ENCODE measurements around the gene RBM19. TPM values are rescaled to one million over a fixed set of nuclear protein-coding genes. Genes with fewer than 3 reads are reported as not detected.

Gene RBM19
- polyA plus RNA-seq (2013), result 30.8 TPM

GRCh38 chr12:113965951-113966797 is at the start of gene RBM19:
TSS of gene RBM19 (minus strand) at chr12:113966325. CDS start at chr12:113966227, 98 bp downstream.
- Histone ChIP-seq H3K4me1 (ENCODE audit: control extremely low read depth in 1 of 4, control insufficient read depth in 4 of 4, insufficient read depth in 4 of 4, low read length in 3 of 4) (peaks cover 7 to 22% (median 18%) of the 10 kb centered on the region in 4 experiments), H3K36me3 (ENCODE audit: control insufficient read depth in 4 of 4, insufficient read depth in 4 of 4, low read length in 3 of 4) (peaks cover 3 to 21% (median 10%) of the 10 kb centered on the region in 4 experiments), H3K27me3 (replicated peaks in 2 of 5; ENCODE audit: control insufficient read depth in 4 of 5, insufficient read depth in 5 of 5, low read length in 4 of 5) (peaks cover 0 to 3% (median 0%) of the 10 kb centered on the region in 5 experiments), H3K9me3 (ENCODE audit: control extremely low read depth in 1 of 5, control insufficient read depth in 4 of 5, insufficient read depth in 2 of 5, low read depth in 1 of 5, low read length in 4 of 5) (no peaks in the 10 kb centered on the region), H3K4me3 (ENCODE audit: control insufficient read depth in 1 of 7, extremely low read depth in 1 of 7, insufficient read depth in 4 of 7, low read depth in 2 of 7, low read length in 6 of 7) (peak within 1 kb of the TSS; percentile 70 to 98 (median 96)), H3K27ac (ENCODE audit: insufficient read depth in 1 of 2, low read depth in 1 of 2, low read length in 2 of 2, poor library complexity in 1 of 2, severe bottlenecking in 2 of 2) (peak within 1 kb of the TSS; percentile 35 to 80)
- 0% methylated on average over 40 of the region's 46 CpGs for WGBS (ENCODE audit: insufficient coverage)
- DNase-seq, result peak; percentile 96 to 99 (median 97)
- ChIA-PET CTCF (interaction anchor here (0.9 to 3.8 kb wide), 6 partner anchors 11 to 543 kb away, joined by 3 to 13 read pairs (median 5); no protein-coding TSS in a partner anchor), POLR2A (interaction anchor here (0.5 kb wide), 1 partner anchor 419 kb away, joined by 3 read pairs; no protein-coding TSS in a partner anchor)

DNA sequence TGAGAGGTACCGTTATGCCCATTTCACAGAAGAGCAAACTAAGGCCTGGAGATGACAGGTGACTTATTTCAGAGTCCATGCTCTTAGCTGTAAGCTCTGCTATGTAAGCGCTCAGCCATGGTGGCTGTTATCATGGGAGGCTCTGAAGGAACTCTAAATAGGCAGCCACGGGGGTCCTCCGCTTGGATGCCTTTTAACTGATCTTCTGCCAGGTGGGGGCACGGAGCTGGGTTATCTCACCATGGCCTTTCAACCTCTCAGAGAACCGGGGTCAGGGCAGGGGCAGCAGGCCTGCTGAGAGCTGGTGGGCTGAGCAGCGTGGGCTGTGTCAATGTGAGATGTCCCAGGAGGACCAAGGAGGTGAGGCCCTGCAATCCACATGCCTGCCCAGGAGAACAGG is 49.7 kb upstream of the RBM19 start:
- no peaks in the 10 kb centered on the region for H3K9me3 ChIP-seq (ENCODE audit: control extremely low read depth in 1 of 5, control insufficient read depth in 4 of 5, insufficient read depth in 2 of 5, low read depth in 1 of 5, low read length in 4 of 5)
- H3K4me1 ChIP-seq (ENCODE audit: control extremely low read depth in 1 of 4, control insufficient read depth in 4 of 4, insufficient read depth in 4 of 4, low read length in 3 of 4), result no peaks in the 10 kb centered on the region
- no peaks in the 10 kb centered on the region for H3K36me3 ChIP-seq (ENCODE audit: control insufficient read depth in 4 of 4, insufficient read depth in 4 of 4, low read length in 3 of 4)
- 43% methylated on average over 7 of the region's 7 CpGs for WGBS (ENCODE audit: insufficient coverage)
- ChIA-PET CTCF (no interaction called here), POLR2A (no interaction called here)
- H3K27me3 ChIP-seq (replicated peaks in 2 of 5; ENCODE audit: control insufficient read depth in 4 of 5, insufficient read depth in 5 of 5, low read length in 4 of 5), result peaks cover 0 to 38% (median 14%) of the 10 kb centered on the region in 5 experiments
- H3K27ac ChIP-seq (ENCODE audit: insufficient read depth in 1 of 2, low read depth in 1 of 2, low read length in 2 of 2, poor library complexity in 1 of 2, severe bottlenecking in 2 of 2), result no peak overlapping the region
- H3K4me3 ChIP-seq (ENCODE audit: control insufficient read depth in 1 of 7, extremely low read depth in 1 of 7, insufficient read depth in 4 of 7, low read depth in 2 of 7, low read length in 6 of 7), result no peak overlapping the region
- no peak for DNase-seq

DNA sequence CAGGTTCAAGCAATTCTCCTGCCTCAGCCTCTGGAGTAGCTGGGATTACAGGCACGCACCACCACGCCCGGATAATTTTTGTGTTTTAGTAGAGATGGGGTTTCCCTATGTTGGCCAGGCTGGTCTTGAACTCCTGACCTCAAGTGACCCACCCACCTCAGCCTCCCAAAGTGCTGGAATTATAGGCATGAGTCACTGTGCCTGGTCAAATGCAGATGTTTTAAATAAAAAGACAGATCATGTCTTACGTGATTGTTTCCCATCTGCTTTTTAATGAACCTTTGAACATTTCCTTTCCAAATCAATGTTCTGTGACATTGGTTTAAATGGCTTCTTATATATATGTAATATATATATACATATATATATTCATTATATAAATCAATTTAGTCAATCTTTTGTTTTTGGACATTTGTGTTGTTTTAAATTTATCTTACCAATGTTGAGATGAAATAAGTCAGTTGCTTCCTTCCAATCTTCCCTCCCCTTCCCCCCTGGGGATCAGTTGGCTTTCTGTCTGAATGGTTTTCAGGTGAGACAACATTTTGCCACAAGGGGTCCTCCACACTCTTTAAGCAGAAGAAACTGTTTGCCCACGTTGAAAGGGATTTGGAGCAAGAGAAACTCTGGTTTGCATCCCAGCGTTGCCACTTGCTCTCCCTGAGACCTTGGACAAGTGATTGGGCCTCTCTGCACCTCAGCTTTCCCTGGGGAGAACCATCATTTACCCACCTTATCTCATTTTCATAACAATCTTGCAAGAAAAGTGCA is 47.6 kb upstream of the RBM19 start:
- WGBS (ENCODE audit: insufficient coverage), result 29% methylated on average over 3 of the region's 6 CpGs
- Histone ChIP-seq H3K27ac (ENCODE audit: insufficient read depth in 1 of 2, low read depth in 1 of 2, low read length in 2 of 2, poor library complexity in 1 of 2, severe bottlenecking in 2 of 2) (no peak overlapping the region), H3K36me3 (ENCODE audit: control insufficient read depth in 4 of 4, insufficient read depth in 4 of 4, low read length in 3 of 4) (no peaks in the 10 kb centered on the region), H3K27me3 (replicated peaks in 2 of 5; ENCODE audit: control insufficient read depth in 4 of 5, insufficient read depth in 5 of 5, low read length in 4 of 5) (peaks cover 0 to 41% (median 17%) of the 10 kb centered on the region in 5 experiments), H3K4me1 (ENCODE audit: control extremely low read depth in 1 of 4, control insufficient read depth in 4 of 4, insufficient read depth in 4 of 4, low read length in 3 of 4) (no peaks in the 10 kb centered on the region), H3K9me3 (ENCODE audit: control extremely low read depth in 1 of 5, control insufficient read depth in 4 of 5, insufficient read depth in 2 of 5, low read depth in 1 of 5, low read length in 4 of 5) (no peaks in the 10 kb centered on the region), H3K4me3 (ENCODE audit: control insufficient read depth in 1 of 7, extremely low read depth in 1 of 7, insufficient read depth in 4 of 7, low read depth in 2 of 7, low read length in 6 of 7) (no peak overlapping the region)
- CTCF ChIA-PET, result no interaction called here
- POLR2A ChIA-PET, result no interaction called here
- peak; percentile 1 to 4 (median 2) for DNase-seq

- H3K9me3 ChIP-seq (ENCODE audit: control extremely low read depth in 1 of 5, control insufficient read depth in 4 of 5, insufficient read depth in 2 of 5, low read depth in 1 of 5, low read length in 4 of 5), result no peaks in the 10 kb centered on the region
- DNase-seq, result no peak
- ChIA-PET CTCF (no interaction called here), POLR2A (no interaction called here)
- H3K36me3 ChIP-seq (ENCODE audit: control insufficient read depth in 4 of 4, insufficient read depth in 4 of 4, low read length in 3 of 4), result no peaks in the 10 kb centered on the region
- H3K4me1 ChIP-seq (ENCODE audit: control extremely low read depth in 1 of 4, control insufficient read depth in 4 of 4, insufficient read depth in 4 of 4, low read length in 3 of 4), result no peaks in the 10 kb centered on the region
- H3K4me3 ChIP-seq (ENCODE audit: control insufficient read depth in 1 of 7, extremely low read depth in 1 of 7, insufficient read depth in 4 of 7, low read depth in 2 of 7, low read length in 6 of 7), result no peak overlapping the region
- no CpG with 5 or more reads among the region's 3 CpGs for WGBS (ENCODE audit: insufficient coverage)
- H3K27ac ChIP-seq (ENCODE audit: insufficient read depth in 1 of 2, low read depth in 1 of 2, low read length in 2 of 2, poor library complexity in 1 of 2, severe bottlenecking in 2 of 2), result no peak overlapping the region
- peaks cover 0 to 41% (median 19%) of the 10 kb centered on the region in 5 experiments for H3K27me3 ChIP-seq (replicated peaks in 2 of 5; ENCODE audit: control insufficient read depth in 4 of 5, insufficient read depth in 5 of 5, low read length in 4 of 5)
Measured at GRCh38 chr12:114012744-114013431, 46.8 kb upstream of the RBM19 start.

DNA sequence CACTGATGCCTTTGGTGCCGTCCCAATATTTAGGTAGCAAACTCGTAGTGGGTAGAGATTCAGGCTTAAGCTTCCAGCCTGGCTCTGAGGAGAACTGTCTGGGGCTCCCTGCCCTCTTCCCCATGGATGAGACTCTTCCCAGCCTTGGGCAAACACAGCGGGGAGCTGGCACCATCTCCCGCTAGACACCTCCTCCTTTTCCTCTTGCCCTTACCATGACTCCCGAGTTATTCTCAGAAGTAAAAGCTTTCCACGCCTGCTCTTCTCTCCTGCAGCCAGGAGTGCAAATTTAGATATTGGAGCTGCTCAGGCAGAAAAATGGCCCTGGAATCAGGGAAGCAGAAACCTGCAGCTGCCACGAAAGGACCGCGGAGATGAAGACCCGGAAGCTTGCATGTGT is 45.6 kb upstream of the RBM19 start:
- Histone ChIP-seq H3K4me1 (ENCODE audit: control extremely low read depth in 1 of 4, control insufficient read depth in 4 of 4, insufficient read depth in 4 of 4, low read length in 3 of 4) (no peaks in the 10 kb centered on the region), H3K27me3 (replicated peaks in 2 of 5; ENCODE audit: control insufficient read depth in 4 of 5, insufficient read depth in 5 of 5, low read length in 4 of 5) (peaks cover 0 to 45% (median 19%) of the 10 kb centered on the region in 5 experiments), H3K36me3 (ENCODE audit: control insufficient read depth in 4 of 4, insufficient read depth in 4 of 4, low read length in 3 of 4) (no peaks in the 10 kb centered on the region), H3K27ac (ENCODE audit: insufficient read depth in 1 of 2, low read depth in 1 of 2, low read length in 2 of 2, poor library complexity in 1 of 2, severe bottlenecking in 2 of 2) (no peak overlapping the region), H3K9me3 (ENCODE audit: control extremely low read depth in 1 of 5, control insufficient read depth in 4 of 5, insufficient read depth in 2 of 5, low read depth in 1 of 5, low read length in 4 of 5) (no peaks in the 10 kb centered on the region), H3K4me3 (ENCODE audit: control insufficient read depth in 1 of 7, extremely low read depth in 1 of 7, insufficient read depth in 4 of 7, low read depth in 2 of 7, low read length in 6 of 7) (no peak overlapping the region)
- POLR2A ChIA-PET, result no interaction called here
- DNase-seq, result no peak
- CTCF ChIA-PET, result no interaction called here
- WGBS (ENCODE audit: insufficient coverage), result 88% methylated on average over 7 of the region's 10 CpGs

GRCh38 chr12:114006482-114007425 is 40.6 kb upstream of the RBM19 start:
- WGBS (ENCODE audit: insufficient coverage), result 85% methylated on average over 9 of the region's 11 CpGs
- no peak overlapping the region for H3K27ac ChIP-seq (ENCODE audit: insufficient read depth in 1 of 2, low read depth in 1 of 2, low read length in 2 of 2, poor library complexity in 1 of 2, severe bottlenecking in 2 of 2)
- ChIA-PET CTCF (no interaction called here), POLR2A (no interaction called here)
- no peak for DNase-seq
- no peaks in the 10 kb centered on the region for H3K9me3 ChIP-seq (ENCODE audit: control extremely low read depth in 1 of 5, control insufficient read depth in 4 of 5, insufficient read depth in 2 of 5, low read depth in 1 of 5, low read length in 4 of 5)
- H3K4me1 ChIP-seq (ENCODE audit: control extremely low read depth in 1 of 4, control insufficient read depth in 4 of 4, insufficient read depth in 4 of 4, low read length in 3 of 4), result no peaks in the 10 kb centered on the region
- no peaks in the 10 kb centered on the region for H3K36me3 ChIP-seq (ENCODE audit: control insufficient read depth in 4 of 4, insufficient read depth in 4 of 4, low read length in 3 of 4)
- H3K4me3 ChIP-seq (ENCODE audit: control insufficient read depth in 1 of 7, extremely low read depth in 1 of 7, insufficient read depth in 4 of 7, low read depth in 2 of 7, low read length in 6 of 7), result no peak overlapping the region
- H3K27me3 ChIP-seq (replicated peaks in 2 of 5; ENCODE audit: control insufficient read depth in 4 of 5, insufficient read depth in 5 of 5, low read length in 4 of 5), result peaks cover 0 to 50% (median 12%) of the 10 kb centered on the region in 5 experiments

Measured in common myeloid progenitor, CD34-positive (primary cell).